D341Med (cell line): ENCODE measurements around the gene KCNA5.

Experiments
- DNase-seq: peaks from one replicate; pipeline ENCODE4 v3.0.0; 2012; ENCODE audit warnings: low spot score

Gene KCNA5

DNA sequence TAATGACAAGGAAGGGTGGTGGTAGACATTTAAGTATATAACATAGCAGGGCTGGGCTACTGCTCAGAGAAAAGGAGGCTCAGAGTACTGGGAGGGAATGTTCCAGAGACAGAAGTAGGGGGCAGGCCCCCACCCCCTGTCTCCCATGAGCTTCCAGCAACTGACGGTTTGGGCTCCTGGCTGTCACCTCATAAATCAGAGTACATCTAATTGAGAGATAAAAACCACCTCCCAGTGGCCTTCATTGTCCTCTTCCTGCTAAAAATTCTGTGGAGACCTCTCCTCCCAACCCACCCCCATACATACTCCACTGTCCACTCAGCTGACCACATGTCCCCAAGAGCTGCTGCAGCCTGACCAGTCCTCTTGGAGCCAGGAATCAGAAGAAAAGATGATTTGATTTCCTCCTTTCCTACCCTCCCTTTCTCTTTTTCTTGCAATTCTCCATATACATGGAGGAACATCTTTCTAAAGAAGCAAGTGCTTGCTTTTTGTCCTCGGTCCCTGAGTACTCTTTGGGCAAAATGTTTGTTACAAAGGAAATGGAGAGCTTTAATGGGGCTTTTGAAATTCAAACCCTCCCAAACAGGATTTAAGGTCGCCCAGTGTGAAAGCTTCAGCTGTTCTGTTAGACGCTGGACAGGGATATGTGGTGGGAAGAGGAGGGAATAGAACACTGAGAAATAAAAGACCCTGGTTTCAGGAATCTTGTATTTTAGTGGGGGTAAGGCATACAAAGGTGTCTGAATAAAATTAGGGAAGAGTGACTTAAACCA lies 16.4 kb upstream of the KCNA5 start:
- no peak for DNase-seq

DNA sequence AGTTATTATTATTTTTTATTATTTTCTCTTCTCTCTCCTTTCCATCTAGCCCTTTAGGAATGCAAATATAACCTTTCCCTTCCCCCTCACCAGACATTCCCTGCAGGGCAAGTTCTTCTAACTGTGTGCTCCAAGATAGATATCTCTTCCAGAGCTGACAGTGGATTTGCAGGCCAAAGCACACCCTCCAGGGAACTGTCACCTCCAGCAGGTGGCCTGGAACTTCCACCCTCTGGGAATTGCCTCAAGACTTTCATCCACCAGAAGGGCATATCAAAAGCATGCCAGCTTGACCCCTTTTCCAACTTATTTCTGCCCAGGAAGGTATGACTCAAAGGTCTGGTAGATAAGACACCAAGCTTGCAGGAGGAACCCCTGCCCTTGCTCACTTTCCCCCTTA lies 13.6 kb upstream of the KCNA5 start:
- no peak for DNase-seq

DNA sequence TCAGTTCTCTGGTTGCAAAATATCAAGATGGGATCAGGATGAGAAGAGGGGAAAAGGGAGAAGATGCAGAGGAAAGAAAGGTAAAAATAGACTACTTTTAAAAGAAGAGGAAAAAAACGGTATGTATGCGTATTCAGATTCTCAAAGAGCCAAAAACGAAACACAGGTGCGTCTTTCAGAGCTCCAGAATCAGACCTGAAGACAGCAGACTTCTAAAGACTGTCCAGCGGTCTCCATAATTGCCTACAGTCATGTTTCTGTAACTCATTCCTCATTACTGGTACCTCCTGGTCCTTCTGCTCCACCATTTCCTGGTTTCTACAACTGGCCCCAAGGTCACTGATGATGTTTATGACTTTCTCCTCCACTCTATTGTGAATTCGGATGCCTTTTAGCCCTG lies 12.4 kb upstream of the KCNA5 start:
- DNase-seq, result no peak

DNA sequence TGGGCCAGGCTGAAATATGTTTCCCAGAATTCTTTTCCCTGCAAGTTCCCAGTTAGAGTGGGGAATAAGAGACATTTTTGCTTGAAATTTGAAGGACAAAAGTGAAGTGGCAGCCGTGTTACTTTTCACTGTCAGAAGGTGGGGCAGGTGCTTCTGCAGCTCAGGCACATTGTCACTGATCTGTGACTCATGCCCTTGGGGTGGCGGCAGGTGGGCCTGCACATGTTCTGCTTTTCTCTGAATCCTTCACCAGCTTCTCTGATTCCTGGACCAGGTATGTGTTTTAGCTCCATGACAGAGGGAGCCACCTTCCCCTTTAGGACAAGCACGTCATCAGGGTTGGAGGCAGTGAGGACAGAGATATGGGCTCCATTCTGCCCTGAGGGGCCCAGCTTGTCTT lies 11.7 kb upstream of the KCNA5 start:
- DNase-seq, result no peak

DNA sequence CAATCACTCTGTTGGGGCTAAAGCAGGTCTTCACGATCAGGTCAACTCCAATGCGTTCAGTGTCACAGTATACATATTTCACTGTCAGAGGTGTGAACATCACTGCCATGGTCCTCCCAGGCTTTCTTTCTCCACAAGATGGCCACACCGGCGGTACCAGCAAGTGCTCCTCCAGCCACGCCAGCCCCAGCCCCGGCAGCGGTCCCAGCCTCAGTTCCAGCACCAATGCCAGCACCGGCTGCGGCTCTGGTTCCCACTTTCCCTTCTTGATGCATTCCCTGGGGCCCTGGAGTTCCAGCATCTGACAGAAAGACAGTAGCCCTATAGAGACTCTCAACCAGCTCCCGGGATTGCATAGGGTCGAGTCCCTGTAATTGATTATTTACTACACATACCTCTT lies 10.9 kb upstream of the KCNA5 start:
- DNase-seq, result no peak

DNA sequence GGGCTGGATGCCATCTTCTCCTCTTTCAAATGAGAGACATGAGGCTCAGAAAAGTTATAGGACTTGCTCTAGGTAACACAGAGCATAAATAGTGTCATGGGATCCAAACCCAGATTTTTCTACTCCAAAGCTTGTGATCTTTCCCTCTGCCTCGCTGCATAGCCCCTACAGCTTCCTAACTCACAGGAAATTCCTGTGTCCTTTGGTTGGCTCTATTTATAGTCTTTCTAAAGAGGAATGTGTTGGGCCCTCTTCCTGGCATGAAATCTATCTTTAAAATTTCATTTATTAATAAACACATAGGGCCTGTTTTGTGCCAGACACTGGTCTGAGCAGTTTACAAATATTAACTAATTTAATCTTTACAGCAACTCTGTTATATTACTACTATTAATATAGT lies 9.8 kb upstream of the KCNA5 start:
- DNase-seq, result no peak

DNA sequence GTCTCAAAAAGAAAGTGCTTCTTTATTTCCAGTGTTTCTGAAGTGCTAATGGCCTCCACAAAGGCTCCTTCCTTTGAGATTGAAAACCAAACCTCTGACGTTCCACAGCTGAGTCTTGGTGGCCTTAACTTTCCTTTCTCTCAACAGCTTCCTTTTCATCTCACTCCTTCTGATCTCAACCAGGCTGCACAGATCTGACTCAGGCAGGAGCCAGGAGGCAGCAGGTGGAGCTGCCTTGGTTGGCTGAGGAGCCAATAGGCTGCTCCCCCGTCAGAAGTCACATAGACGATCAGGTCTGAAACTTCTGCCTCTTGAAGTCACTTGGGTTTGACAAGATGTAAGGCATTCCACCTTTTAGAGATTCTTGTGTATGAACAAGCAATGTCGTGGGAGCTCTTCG lies 9.1 kb upstream of the KCNA5 start:
- DNase-seq, result no peak

DNA sequence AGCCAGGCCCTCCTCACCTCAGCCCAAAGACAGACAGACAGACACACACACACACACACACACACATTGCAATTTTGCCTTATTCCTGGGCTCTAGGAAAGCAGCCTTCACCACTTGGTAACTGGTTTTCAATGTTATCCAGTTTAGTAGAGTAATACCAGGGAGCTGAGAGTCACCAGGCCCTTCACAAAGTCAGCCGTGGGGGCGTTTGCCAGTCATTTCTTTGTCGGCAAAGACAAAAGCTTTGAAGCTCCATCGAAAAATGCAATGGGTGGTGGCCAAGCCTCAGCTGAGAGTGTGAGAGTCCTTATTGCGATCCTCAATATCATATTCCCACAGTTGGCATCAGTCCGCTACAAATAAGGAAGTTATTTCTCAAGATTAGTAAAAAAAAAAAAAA lies 8.1 kb upstream of the KCNA5 start:
- no peak for DNase-seq

DNA sequence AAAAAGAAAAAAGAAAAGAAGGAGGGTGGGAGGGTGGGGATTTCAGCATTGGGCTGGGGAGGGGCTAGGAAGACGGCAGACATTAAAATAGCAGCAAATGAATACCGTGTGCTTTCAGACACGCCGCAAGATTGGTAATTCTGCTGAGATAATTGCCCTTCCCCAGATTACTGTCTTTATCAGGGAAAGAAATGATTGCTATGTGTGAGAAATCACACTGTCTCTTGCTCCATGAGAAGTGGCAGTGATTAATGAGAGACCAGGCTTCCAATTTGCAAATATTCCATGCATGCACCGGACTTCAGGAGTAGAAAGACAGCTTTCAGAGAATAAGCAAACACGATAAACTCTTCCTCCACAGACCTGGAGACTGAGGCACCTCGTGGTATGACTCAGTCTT lies 7.6 kb upstream of the KCNA5 start:
- no peak for DNase-seq

DNA sequence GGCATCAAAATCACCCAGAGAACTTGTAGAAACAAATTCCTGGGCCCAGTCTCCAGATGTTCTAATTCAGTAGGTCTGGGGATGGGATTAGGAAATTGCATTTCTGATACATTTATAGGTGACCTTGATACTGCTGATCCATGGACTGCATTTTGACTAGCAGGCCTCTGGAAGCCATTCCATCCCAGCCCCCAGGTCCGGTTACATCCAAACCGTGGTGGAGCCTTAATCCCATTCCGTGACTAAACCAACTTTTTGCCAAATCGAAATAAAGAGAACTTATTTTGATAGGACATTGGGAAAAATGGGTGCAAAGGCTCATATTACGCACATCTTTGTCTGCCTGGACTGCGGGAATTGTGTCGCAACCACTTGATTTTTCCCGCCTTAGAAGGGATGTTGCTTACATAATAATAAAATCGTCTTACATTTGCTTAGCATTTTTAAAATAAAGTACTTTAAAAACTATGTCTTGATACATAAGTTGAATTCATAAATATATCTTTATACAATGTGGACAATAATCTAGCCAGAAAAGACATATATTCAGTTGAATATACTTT lies 5.8 kb upstream of the KCNA5 start:
- DNase-seq, result no peak

DNA sequence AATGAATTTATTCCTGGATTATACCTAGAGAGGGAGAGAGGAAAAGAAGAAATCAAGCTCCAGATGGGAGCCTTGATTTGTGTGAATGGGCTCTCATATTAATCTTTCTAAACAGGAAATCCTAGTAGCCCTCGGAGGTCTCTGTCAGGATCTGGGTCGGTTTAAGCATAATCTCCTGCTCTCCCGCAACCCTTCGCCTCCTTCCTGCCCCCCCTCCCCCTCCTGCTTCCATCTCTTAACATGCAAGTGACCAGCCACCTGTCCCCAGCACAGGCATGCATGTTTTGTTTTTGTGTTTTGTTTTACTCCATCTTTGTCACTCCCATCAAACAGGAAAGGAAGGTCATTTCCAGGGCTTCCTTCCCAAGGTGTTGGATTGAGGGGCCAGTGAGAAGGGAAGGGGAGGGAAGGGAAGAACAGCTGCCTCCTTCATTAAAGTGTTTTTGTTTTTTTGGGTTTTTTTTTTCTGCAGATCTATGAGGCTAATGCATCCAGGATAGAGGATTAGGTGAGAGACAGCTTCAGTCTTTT lies 4.8 kb upstream of the KCNA5 start:
- no peak for DNase-seq

DNA sequence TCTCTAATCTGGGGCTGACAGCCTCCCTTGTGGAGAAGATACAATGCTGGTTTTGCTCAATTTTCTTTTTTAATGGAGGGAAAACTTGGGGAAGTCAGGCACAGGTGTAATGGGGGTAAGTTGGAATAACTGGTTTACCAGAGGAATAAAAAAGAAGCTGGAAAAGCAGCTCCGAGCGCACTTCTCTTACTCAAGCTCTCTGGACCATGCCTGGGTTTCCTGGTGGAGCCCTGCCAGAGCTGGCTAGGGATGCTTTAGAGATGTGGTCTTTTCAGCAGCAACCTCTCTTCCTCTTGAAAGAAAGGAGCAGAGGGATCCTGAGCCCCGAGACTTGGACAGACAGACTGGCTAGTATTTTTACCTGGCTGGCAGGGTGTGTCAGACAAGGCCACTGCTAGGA lies 3.9 kb upstream of the KCNA5 start:
- no peak for DNase-seq

DNA sequence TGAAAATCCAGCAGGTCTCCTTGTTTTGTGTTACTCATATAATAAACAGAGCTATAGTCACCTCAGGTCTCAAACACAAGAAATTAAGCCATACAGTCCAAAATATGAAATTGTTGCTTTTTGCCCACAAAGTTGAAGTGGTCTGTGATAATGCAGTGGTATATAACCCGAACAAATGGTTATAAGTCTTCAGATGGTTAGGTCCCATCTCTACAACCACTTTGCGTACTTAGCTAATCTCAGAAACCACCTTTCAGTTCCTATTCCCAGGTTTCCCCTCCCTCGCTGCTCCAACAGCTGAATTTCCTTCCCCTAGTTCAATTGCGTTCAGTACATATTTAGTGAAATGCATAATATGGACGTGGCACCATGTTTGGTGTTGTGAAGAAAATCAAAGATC lies 3.3 kb upstream of the KCNA5 start:
- DNase-seq, result no peak

DNA sequence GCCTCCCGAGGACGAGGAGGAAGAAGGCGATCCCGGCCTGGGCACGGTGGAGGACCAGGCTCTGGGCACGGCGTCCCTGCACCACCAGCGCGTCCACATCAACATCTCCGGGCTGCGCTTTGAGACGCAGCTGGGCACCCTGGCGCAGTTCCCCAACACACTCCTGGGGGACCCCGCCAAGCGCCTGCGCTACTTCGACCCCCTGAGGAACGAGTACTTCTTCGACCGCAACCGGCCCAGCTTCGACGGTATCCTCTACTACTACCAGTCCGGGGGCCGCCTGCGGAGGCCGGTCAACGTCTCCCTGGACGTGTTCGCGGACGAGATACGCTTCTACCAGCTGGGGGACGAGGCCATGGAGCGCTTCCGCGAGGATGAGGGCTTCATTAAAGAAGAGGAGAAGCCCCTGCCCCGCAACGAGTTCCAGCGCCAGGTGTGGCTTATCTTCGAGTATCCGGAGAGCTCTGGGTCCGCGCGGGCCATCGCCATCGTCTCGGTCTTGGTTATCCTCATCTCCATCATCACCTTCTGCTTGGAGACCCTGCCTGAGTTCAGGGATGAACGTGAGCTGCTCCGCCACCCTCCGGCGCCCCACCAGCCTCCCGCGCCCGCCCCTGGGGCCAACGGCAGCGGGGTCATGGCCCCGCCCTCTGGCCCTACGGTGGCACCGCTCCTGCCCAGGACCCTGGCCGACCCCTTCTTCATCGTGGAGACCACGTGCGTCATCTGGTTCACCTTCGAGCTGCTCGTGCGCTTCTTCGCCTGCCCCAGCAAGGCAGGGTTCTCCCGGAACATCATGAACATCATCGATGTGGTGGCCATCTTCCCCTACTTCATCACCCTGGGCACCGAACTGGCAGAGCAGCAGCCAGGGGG lies 979 bp downstream of the KCNA5 start:
- DNase-seq, result no peak

DNA sequence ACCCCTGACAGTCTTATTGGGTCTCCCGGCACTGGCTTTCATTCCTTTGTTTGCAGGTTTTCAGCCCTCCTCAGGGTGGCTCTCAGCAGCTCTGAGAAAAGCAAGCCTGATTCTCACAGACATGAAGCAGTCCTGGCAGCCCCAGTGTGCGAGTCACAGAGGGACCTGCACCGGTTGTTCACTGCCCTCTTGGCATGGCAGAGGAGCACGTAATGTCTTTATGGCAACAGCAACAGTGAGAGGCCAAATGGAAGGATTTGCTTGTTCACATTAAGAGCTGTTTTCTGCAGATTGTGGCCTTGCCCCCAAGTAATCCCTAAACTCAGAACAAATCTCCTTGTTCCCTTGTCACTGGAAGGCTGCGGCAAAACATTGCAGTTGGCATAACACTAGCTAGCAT lies 3.4 kb downstream of the KCNA5 start:
- no peak for DNase-seq

DNA sequence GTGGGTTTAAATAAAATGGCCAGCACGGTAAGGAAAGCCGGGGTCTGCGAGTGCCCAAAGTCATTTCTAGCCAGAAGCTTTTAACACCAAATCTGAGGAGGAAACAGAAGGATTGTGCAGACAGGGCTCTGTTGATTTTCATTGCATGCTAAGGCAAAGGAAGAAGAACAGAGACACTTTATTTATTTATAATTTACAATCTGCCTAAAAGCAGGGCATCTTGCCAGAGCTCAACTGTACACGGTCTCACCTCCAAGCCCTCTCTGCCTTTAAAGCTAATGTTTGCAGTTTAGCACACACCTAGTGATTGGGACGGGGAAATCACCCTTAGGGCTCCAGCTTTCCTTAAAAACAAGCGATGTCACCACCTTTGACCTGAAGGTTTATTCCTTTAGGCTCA lies 4.0 kb downstream of the KCNA5 start:
- no peak for DNase-seq

DNA sequence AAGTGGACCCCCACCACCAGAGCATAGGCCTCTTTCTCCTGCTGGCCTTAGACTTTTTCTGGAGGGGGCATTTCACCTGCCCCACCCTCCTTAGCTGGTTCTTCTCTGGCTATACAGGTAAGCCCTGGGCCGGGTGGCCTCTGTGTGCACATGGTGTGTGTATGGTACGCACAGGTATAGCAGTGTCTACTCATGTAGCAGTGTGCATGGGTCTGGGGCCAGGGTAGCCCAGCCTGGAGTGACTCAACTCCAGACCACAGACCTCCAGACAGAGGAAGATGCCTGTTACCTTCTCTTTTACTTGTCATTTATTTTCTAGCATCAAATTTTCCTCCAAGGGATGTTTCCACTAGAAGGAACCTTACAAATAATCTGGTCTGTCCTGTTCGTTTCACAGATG lies 6.9 kb downstream of the KCNA5 start:
- DNase-seq, result no peak

DNA sequence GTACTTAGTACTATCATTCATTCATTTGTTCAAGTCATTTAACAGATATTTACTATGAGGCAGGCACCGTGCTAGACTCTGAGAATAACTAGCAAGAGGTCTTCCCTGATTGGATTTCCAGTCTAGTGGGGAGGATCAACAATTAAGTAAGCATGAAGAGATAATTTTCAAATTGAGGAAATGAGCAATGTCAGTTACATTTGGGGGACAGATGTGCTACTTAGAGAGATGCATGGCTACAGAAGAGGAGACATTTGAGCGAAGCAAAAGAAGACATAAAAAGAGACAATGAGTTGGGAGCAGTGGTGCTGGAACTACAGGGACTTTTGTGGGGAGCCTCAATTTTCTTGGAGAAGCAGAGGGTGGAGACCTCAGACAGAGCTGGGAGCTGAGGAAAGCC lies 7.7 kb downstream of the KCNA5 start:
- DNase-seq, result no peak

DNA sequence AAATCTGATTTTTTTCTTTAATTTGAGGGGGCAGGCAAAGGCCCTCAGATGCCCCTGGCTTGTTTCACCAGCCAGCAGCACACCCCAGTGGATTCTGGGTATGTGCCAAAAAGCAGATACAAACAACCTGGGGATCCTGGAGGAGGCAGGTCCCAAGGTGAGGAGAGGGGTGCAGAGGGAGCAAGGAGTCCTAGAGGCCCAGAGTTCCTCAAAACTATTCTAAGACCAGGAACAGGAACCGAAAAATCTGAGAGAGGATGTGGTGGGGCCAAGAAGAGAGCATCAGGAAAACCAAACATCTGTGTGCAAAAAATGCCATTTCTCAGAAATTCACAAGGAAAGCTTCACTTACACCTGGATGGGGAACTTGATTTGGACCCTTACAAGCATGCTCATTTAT lies 8.2 kb downstream of the KCNA5 start:
- DNase-seq, result no peak

DNA sequence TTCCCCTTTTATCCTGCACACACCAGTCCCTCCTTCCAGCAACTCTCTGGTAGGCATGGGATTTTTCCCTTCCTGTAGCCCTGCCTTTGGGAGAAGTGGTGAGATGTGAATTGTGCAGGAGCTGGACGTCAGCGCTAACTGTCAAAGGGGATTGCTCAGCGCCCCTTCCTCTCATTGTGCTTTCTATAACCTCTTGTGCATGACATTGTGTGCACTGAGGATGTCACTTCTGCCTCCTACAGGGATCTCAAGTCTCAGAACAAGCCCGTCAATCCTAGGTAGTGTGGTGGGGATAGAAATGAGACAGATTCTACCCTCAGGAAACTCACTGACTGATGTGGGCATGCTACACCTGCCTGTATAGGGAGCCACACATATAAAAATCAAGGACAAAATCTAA lies 8.7 kb downstream of the KCNA5 start:
- no peak for DNase-seq

DNA sequence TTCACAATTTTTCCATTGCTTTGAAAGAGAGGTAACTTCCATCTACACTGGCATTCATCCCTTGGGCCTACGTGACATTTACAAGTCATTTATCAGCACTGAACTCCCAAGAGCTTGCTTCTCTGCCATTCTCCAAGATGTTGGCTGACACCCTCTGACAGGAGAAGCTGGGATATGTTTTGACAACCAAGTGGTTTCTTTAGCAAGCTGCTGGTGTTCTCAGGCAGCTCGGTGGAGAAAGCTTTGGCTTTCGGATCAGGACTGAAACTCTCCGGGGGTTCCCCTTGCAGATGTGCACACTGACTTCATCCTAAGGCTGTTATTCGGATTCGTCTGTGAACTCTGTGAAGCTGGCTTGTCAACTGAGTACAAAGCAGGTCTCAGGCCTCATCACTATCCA lies 15.7 kb downstream of the KCNA5 start:
- DNase-seq, result no peak

DNA sequence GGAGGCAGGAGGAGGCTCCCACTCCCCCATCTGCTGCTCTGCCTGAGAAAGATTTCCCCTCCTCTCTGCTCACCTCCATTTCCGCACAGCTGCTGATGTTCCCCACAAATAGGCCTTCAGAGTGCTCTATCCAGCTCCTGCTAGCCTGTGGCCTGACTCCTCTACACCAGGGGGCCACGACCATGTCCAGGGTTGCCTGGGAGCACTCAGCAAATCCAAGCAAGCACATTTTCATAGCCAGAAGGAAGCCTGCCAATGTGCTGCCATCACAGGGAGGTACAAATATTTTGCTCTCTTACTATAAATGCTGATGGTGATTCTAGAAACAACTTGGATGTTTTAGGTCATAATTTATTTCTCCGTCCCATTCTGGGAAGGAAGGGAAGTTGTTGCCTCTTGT lies 17.3 kb downstream of the KCNA5 start:
- no peak for DNase-seq

DNA sequence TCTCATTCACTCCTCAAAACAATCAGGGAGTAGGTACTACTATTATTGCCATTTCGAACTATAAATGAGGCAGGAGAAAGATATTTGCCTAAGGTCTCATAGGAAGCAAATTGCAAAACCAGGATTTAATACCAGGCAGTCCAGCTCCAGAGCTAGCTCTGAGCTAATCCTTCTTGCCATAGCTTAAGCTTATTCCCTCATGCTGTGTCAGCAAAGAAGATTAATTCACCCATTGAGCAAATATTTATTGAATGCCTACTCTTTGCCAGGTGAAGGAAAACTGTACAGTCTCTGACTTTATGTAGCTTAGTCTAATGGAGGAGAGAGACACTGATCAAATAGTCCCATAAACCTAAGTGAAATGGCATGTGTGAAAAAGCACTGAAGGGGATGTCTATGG lies 19.5 kb downstream of the KCNA5 start:
- DNase-seq, result no peak
